Small intestine (tissue), 7 donors: Measurements from ENCODE around the gene SMIM5. TPM values are rescaled to one million over a fixed set of nuclear protein-coding genes. Genes with fewer than 3 reads are reported as not detected.

Experiments used
- DNase-seq, 2 donors: peaks; one replicate each; pipeline versions ENCODE4 v3.0.0 to v3.0.0-alpha.2; 2013
- FAIRE-seq: peaks from 2 replicates; lab custom pipeline; 2012; peaks lifted over from hg19 to GRCh38; lab: Jason Lieb, UNC
- H3K27ac ChIP-seq, 3 donors: one replicate each; pipeline ENCODE4 v1.5.1; 2013; ENCODE audit warnings: low read length in 2 of 3, mild to moderate bottlenecking in 2 of 3, control low read depth in 1 of 3, inconsistent platforms in 1 of 3, low read depth in 1 of 3, moderate library complexity in 1 of 3
- H3K27me3 ChIP-seq, 3 donors: one replicate each; pipeline ENCODE4 v1.6.1; 2013; ENCODE audit warnings: low read length in 3 of 3, inconsistent platforms in 1 of 3; ENCODE audit not compliant: control insufficient read depth in 3 of 3, insufficient read depth in 3 of 3
- H3K36me3 ChIP-seq, 3 donors: one replicate each; pipeline ENCODE4 v1.6.1; 2013; ENCODE audit warnings: low read length in 3 of 3, inconsistent platforms in 1 of 3, low read depth in 1 of 3, mild to moderate bottlenecking in 1 of 3, moderate library complexity in 1 of 3; ENCODE audit not compliant: control insufficient read depth in 3 of 3, insufficient read depth in 2 of 3
- H3K4me1 ChIP-seq, 3 donors: one replicate each; pipeline ENCODE4 v1.6.1; 2013; ENCODE audit warnings: low read length in 2 of 3, inconsistent platforms in 1 of 3, low read depth in 1 of 3, mild to moderate bottlenecking in 1 of 3, moderate library complexity in 1 of 3; ENCODE audit not compliant: control insufficient read depth in 3 of 3, insufficient read depth in 2 of 3
- H3K4me3 ChIP-seq, 3 donors: one replicate each; pipeline ENCODE4 v1.5.1; 2013; ENCODE audit warnings: low read length in 3 of 3, control low read depth in 1 of 3, inconsistent platforms in 1 of 3, low read depth in 1 of 3, mild to moderate bottlenecking in 1 of 3, moderate library complexity in 1 of 3
- H3K9me3 ChIP-seq, 2 donors: one replicate each; pipeline ENCODE4 v1.6.1; 2013; ENCODE audit warnings: low read depth in 1 of 2, low read length in 1 of 2; ENCODE audit not compliant: control insufficient read depth in 2 of 2, insufficient read depth in 1 of 2
- WGBS, 3 donors: extraction: QIAGEN DNeasy Blood & Tissue Kit; methylation state at CpG; one replicate each; pipeline ENCODE4 v1.1.7; 2013; 5-methylcytosine and 5-hydroxymethylcytosine counted together
- polyA plus RNA-seq, 4 donors: library from polyadenylated mRNA; stranded (reverse) in 3 of 4; unstranded in 1 of 4; fragments of 200-250 nt in 3 of 4; fragments of 120-200 nt in 1 of 4; gene quantifications; one replicate each; pipeline versions ENCODE4 v1.2.1 to v1.2.3, GENCODE V29; 2013
- donor health status: healthy with polysubstance abuse.
- donor health status: control.
- donor health status: control.
- donor health status: Bipolar disorder and iron deficiency.
- donor health status: healthy.

SMIM5 gene
- polyA plus RNA-seq, 4 donors, result 10.4 to 114 (median 52.9) TPM

DNA sequence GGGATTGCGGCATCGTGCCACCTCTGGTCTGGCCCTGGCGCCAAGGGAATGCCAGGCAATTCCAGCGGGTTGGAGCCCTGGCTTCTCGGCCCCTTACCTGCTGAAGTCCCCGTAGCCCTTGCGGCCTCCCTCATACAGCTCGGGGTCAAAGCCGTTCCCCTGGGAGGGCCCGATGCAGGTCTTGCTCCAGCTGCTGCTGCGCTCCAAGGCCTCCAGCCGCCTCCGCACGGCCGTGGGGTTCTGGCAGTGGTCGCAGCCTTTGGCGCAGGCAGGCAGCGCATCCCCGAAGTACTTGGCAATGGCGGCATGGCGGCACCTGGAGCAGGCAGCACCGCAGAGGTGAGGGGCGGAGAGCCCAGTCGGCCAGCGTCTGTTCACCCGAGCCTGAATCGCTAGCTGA lies 1.9 kb upstream of the SMIM5 start:
- H3K27ac ChIP-seq, result no peak overlapping the region
- FAIRE-seq (no peak), DNase-seq (no peak)
- 93 to 97% (median 93%) methylated on average over 27 of the region's 27 CpGs for WGBS, 3 donors
- H3K4me3 ChIP-seq, result no peak overlapping the region
- no peaks in the 10 kb centered on the region for H3K27me3 ChIP-seq
- peaks cover 7 to 78% (median 8%) of the 10 kb centered on the region in 3 donors for H3K36me3 ChIP-seq
- peaks cover 0 to 44% (median 0%) of the 10 kb centered on the region in 3 donors for H3K4me1 ChIP-seq
- H3K9me3 ChIP-seq, result no peaks in the 10 kb centered on the region

- no peak for DNase-seq
- H3K4me3 ChIP-seq, result no peak overlapping the region
- H3K9me3 ChIP-seq, result no peaks in the 10 kb centered on the region
- WGBS, 3 donors, result 79 to 83% (median 80%) methylated on average over 12 of the region's 12 CpGs
- H3K27ac ChIP-seq, result peak overlapping the region; percentile 10 to 89 (median 26)
- H3K4me1 ChIP-seq, result peaks cover 0 to 54% (median 4%) of the 10 kb centered on the region in 3 donors
- no peaks in the 10 kb centered on the region for H3K27me3 ChIP-seq
- H3K36me3 ChIP-seq, result peaks cover 0 to 76% (median 0%) of the 10 kb centered on the region in 3 donors
- FAIRE-seq, result no peak
These were observed 806 bp upstream of the SMIM5 start for GRCh38 chr17:75632428-75632827.

DNA sequence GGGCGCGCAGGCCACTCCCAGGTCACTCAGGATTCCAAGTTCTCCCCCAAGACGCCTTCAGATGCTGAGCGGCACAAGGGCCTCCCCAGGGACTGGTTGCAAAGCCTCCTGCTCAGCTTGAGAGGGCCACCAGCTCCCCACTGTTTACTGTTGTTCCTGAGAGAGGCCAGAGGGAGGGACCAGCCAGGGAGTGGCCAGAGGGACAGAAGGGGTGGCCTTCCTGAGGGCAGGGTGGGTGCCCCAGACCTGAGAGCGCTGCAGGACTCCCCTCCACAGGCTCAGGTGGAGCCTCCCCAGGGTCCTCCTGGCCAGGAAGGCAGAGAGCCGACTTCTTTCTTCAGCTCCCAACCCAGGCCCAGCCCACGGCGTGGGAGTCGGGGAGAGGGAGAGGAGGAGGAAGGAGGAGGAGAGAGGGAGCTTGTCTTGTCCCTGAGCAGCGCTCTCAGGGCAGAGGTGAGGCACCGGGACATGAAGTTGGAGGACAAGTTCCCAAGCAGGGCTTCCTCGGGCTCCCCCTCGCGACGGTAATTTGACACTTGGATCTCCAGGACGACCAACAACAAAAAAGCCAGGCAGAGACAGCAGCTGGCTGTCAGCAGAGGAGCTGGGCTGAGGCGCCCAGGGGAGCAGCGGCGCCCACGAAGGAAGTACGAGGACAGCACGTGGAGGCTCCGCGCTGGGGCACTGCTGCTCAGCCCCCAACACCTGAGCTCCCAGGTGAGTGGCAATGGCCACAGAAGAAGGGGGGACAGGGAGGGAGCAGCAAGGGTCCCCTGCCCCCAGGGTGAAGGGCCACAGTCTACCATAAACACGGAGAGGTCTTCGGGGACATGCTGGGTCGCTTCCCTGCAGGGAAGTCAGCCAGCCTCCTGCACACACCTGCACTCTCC lies 497 bp downstream of the SMIM5 start:
- peaks cover 0 to 77% (median 0%) of the 10 kb centered on the region in 3 donors for H3K36me3 ChIP-seq
- H3K27me3 ChIP-seq, result no peaks in the 10 kb centered on the region
- H3K4me1 ChIP-seq, result peaks cover 0 to 59% (median 4%) of the 10 kb centered on the region in 3 donors
- H3K27ac ChIP-seq, result peak overlapping the region; percentile 57 to 89 (median 89)
- peak overlapping the region in 1 of 3 donors; percentile 7 for H3K4me3 ChIP-seq
- 8 to 17% (median 13%) methylated on average over 26 to 27 of the region's 27 CpGs for WGBS, 3 donors
- no peaks in the 10 kb centered on the region for H3K9me3 ChIP-seq
- no peak for FAIRE-seq
- DNase-seq, result peak; percentile 90 to 95

- Histone ChIP-seq H3K4me1 (peaks cover 0 to 61% (median 4%) of the 10 kb centered on the region in 3 donors), H3K36me3 (peaks cover 0 to 77% (median 0%) of the 10 kb centered on the region in 3 donors), H3K4me3 (peak overlapping the region in 1 of 3 donors; percentile 7), H3K27ac (peak overlapping the region; percentile 0 to 89 (median 89)), H3K27me3 (no peaks in the 10 kb centered on the region), H3K9me3 (no peaks in the 10 kb centered on the region)
- 81 to 90% (median 83%) methylated on average over 8 to 9 of the region's 9 CpGs for WGBS, 3 donors
- no peak for FAIRE-seq
- DNase-seq, result no peak
These were observed 1.1 kb downstream of the SMIM5 start for GRCh38 chr17:75634376-75634740.

- DNase-seq, result no peak
- peak overlapping the region in 1 of 3 donors; percentile 1 for H3K4me3 ChIP-seq
These were observed 1.7 kb downstream of the SMIM5 start for GRCh38 chr17:75634754-75635609.

GRCh38 chr17:75635610-75636202 lies 2.5 kb downstream of the SMIM5 start:
- no peak overlapping the region for H3K4me3 ChIP-seq
- no peaks in the 10 kb centered on the region for H3K27me3 ChIP-seq
- WGBS, 3 donors, result 8 to 65% (median 43%) methylated on average over 15 to 16 of the region's 16 CpGs
- peaks cover 0 to 76% (median 3%) of the 10 kb centered on the region in 3 donors for H3K36me3 ChIP-seq
- peaks cover 0 to 75% (median 6%) of the 10 kb centered on the region in 3 donors for H3K4me1 ChIP-seq
- H3K9me3 ChIP-seq, result no peaks in the 10 kb centered on the region
- peak overlapping the region; percentile 24 to 89 (median 65) for H3K27ac ChIP-seq
- no peak for FAIRE-seq
- DNase-seq, result peak; percentile 90 to 91

More at GRCh38 chr17:75634754-75635609, 1.7 kb downstream of the SMIM5 start:
- 64 to 80% (median 77%) methylated on average over 20 of the region's 20 CpGs for WGBS, 3 donors
- Histone ChIP-seq H3K36me3 (peaks cover 0 to 77% (median 3%) of the 10 kb centered on the region in 3 donors), H3K9me3 (no peaks in the 10 kb centered on the region), H3K27me3 (no peaks in the 10 kb centered on the region), H3K27ac (peak overlapping the region; percentile 16 to 89 (median 65)), H3K4me1 (peaks cover 0 to 68% (median 5%) of the 10 kb centered on the region in 3 donors)
- no peak for FAIRE-seq

DNA sequence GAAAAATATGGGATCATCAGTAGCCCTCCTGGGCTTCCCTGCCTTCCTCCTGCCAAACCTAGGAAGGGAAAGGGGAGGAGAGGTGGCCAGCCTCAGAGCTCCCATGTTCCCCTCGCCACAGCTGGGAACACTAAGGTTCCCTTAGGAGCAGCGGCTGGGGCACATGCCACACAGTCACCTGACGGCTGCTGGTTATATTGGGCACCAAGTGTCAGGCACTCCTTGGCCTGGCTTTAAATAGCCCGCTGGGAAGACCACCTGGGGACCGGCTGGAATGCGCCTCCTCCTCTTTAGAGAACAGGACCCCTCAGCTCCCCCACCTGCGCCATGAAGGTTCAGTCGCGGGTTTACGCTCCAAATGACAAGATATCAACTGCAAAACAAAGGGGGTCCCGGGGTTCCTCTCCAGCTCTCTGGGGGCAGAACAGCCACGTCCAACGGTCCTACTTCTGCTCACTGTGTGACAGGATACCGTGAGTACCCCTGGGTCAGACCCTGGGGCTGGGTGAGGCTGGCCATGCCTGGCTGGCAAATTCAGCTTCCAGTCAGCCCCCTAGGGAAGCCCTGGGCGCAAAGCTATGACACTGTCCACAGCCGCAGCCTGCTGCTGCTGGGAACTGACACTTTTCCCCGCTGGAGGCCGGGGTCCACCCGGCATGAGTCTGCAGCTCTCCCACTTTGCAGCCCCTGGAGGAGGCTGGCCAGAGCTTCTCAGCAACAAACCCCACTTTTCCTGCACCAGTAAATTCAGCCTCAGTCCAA lies 3.3 kb downstream of the SMIM5 start:
- H3K4me3 ChIP-seq, result no peak overlapping the region
- WGBS, 3 donors, result 71 to 82% (median 76%) methylated on average over 19 of the region's 19 CpGs
- FAIRE-seq (no peak), DNase-seq (no peak)
- H3K27ac ChIP-seq, result peak overlapping the region in 2 of 3 donors; percentile 65 to 89
- peaks cover 0 to 79% (median 6%) of the 10 kb centered on the region in 3 donors for H3K4me1 ChIP-seq
- no peaks in the 10 kb centered on the region for H3K27me3 ChIP-seq
- peaks cover 0 to 76% (median 3%) of the 10 kb centered on the region in 3 donors for H3K36me3 ChIP-seq
- H3K9me3 ChIP-seq, result no peaks in the 10 kb centered on the region
